ENCODE data around the gene MAPKAP1.
"Not testable (repeated sequence)": the region's sequence is repeated elsewhere in the genome, so short reads cannot be mapped to it uniquely, and the experiment has no call there.

The MAPKAP1 gene

DNA sequence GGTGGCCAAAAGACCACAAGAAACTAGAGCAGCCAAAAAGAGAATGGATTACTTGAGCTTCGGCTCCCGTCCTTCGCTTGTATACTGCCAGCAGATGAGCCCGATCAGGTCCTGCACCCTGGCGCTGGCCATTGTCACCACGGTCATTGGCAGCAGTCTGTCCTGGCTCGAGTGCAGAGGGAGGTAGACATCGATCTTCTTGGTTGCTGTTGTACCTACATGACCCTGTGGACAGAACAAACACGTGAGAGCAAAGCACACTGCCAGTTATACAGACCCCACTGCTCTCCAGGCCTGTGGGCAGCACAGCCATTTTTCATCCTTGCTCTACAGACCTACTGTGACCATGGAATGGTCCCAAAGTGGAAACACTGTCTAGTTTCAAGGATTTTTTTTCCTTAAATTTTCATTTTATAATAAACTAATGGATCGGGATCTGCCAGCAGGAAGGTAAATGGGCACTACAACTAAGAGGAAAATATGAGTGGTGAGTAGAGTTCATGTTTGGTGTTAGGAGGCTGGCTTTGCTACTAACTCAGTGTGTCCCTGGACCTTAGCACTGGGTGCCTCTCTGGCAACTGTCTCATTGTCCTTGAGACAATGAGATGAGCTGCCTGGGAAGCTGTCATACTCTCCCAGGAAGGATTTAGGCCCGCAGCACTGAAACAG, 121.4 kb downstream of the MAPKAP1 start:
- DNase-seq: no peak
- in situ Hi-C loops (cut with MboI; ENCODE audit: low pct_unique_long_range_greater_than_20kb, low sequenced_read_pairs): no loop called here

DNA sequence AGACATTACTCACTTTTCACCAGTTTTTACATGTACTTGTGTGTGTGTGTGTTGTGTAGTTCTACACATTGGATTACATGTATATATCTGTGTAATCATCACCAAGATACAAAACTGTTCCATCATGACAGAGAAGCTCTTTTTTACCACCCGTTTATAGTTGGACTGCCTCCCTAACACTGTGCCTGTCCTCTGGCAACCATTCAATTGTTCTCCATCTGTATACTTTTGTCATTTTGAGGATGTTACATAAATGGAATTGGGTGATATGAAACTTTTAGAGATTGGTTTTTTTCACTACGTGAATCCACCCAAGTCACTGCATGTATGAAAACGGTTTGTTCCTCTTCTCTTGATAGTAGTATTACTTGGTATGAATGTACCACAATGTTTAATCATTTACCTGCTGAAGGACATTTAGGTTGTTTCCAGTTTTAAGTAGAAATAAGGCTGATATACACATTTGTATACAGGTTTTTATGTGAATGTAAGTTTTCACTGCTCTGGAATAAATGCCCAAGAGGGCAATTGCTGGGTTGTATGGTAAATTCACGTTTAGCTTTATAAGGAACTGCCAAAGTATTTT, 126.2 kb downstream of the MAPKAP1 start:
- no peak for DNase-seq
- in situ Hi-C loops (cut with MboI; ENCODE audit: low pct_unique_long_range_greater_than_20kb, low sequenced_read_pairs): no loop called here

GRCh38 chr9:125579030-125579932, 127.7 kb downstream of the MAPKAP1 start:
- no peak for DNase-seq
- in situ Hi-C loops (cut with MboI; ENCODE audit: low pct_unique_long_range_greater_than_20kb, low sequenced_read_pairs): no loop called here

- in situ Hi-C loops (cut with MboI; ENCODE audit: low pct_unique_long_range_greater_than_20kb, low sequenced_read_pairs): no loop called here
- no peak for DNase-seq
Measured at GRCh38 chr9:125574126-125574877, 132.7 kb downstream of the MAPKAP1 start.

DNA sequence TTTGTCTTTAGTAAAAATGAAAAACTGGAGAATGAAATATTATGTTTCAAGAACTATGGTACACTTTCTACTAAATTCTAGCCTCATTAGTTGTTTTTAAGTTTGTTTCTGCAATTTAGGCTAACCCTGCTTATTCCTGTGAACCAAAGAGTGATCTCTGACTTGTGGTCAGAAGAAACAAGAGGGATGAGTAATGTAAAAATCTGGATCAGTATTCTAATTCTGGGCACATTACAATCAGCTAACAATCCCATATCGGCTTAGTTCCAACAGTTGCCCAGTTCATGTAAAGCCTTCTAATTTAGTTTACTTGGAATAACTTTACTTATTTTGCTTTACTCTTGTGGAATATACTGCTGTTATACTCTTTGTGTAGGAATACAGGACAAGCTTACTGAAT, 134.5 kb downstream of the MAPKAP1 start:
- in situ Hi-C loops (cut with MboI; ENCODE audit: low pct_unique_long_range_greater_than_20kb, low sequenced_read_pairs): not testable (repeated sequence)

GRCh38 chr9:125571824-125572223, 135.2 kb downstream of the MAPKAP1 start:
- DNase-seq; in situ Hi-C loops (cut with MboI; ENCODE audit: low pct_unique_long_range_greater_than_20kb, low sequenced_read_pairs): not testable (repeated sequence)

More for the DNA sequence above, 134.5 kb downstream of the MAPKAP1 start:
- not testable (repeated sequence) for DNase-seq

GRCh38 chr9:125570246-125570645, 136.8 kb downstream of the MAPKAP1 start:
- in situ Hi-C loops (cut with MboI; ENCODE audit: low pct_unique_long_range_greater_than_20kb, low sequenced_read_pairs): no loop called here

DNA sequence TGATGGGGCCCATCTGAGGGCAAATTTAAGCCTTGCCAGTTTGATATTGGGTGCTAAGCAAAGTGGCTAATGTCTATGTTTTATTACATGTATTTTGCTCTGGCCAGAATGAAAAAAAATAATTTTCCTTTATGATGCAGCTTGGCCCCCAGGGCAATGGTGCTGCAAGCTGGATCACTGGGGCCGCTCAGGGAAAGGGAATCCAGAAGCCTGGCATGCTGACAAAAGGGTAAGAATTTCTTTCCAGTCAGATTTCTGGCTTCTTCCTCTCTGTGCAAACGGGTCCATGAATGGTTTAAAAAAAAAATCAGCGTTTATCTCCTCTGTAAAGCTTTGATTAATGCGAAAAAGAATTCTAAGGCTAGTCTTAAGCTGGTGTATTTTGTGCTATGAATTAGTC, 138.4 kb downstream of the MAPKAP1 start:
- in situ Hi-C loops (cut with MboI; ENCODE audit: low pct_unique_long_range_greater_than_20kb, low sequenced_read_pairs): no loop called here
- DNase-seq: no peak

More at GRCh38 chr9:125570246-125570645, 136.8 kb downstream of the MAPKAP1 start:
- DNase-seq: no peak

- DNase-seq; in situ Hi-C loops (cut with MboI; ENCODE audit: low pct_unique_long_range_greater_than_20kb, low sequenced_read_pairs): not testable (repeated sequence)
Measured at GRCh38 chr9:125566051-125566450, 141.0 kb downstream of the MAPKAP1 start.

- in situ Hi-C loops (cut with MboI; ENCODE audit: low pct_unique_long_range_greater_than_20kb, low sequenced_read_pairs): no loop called here
- no peak for DNase-seq
Measured at GRCh38 chr9:125565126-125565525, 141.9 kb downstream of the MAPKAP1 start.

GRCh38 chr9:125564631-125565030, 142.4 kb downstream of the MAPKAP1 start:
- in situ Hi-C loops (cut with MboI; ENCODE audit: low pct_unique_long_range_greater_than_20kb, low sequenced_read_pairs): no loop called here
- no peak for DNase-seq

DNA sequence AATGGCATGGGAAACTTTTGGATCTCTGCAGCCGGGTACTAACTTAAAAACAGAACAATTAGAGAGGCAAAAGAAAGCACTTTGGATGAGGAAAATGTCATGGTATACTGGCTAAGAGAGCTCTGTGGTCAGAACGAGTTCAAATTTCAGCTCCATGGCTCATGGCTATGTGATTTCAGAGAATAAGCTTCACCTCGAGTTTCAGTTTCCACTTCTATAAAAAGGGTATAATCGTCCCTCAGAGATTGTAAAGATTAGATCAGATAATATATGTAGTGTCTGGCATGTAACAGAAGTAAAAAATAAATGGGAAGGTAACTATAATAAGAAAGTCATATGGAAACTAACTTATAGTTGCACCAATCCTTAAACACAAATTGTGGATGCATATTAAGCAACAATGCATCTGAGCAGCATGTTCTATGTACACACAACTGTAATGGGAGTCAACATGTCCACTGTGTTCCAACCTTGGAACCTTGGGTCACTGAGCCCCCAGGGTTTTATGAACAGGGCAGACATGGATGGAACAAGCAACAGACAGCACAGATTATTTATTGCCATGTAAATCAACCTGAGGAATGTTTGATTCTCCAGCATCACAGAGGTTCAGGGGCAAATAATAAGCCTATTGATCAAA, 145.4 kb downstream of the MAPKAP1 start:
- no peak for DNase-seq
- in situ Hi-C loops (cut with MboI; ENCODE audit: low pct_unique_long_range_greater_than_20kb, low sequenced_read_pairs): no loop called here

GRCh38 chr9:125559894-125560293, 147.1 kb downstream of the MAPKAP1 start:
- in situ Hi-C loops (cut with MboI; ENCODE audit: low pct_unique_long_range_greater_than_20kb, low sequenced_read_pairs): no loop called here
- DNase-seq: no peak

DNA sequence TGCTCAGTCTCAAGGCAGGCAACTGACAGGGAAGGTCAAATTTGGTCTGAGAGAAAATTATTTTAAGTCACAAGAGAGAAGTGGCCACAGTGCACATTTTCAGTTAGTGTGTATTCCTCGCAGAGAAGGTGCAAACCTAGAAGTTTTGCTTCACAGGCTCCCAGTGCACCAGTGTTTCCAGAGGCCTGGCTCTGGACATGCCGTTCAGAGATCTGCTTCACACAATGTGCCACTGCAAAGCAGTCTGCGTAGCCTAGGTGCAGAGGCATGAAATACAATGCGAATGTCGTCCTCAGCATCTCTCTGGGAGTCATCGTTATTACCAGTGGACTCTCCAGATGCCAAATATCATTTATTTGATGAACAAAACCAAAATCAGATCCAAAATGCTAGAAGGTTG, 147.8 kb downstream of the MAPKAP1 start:
- in situ Hi-C loops (cut with MboI; ENCODE audit: low pct_unique_long_range_greater_than_20kb, low sequenced_read_pairs): no loop called here
- no peak for DNase-seq

- in situ Hi-C loops (cut with MboI; ENCODE audit: low pct_unique_long_range_greater_than_20kb, low sequenced_read_pairs): no loop called here
- peak; percentile 78 for DNase-seq
Measured at GRCh38 chr9:125558453-125559092, 148.4 kb downstream of the MAPKAP1 start.

DNA sequence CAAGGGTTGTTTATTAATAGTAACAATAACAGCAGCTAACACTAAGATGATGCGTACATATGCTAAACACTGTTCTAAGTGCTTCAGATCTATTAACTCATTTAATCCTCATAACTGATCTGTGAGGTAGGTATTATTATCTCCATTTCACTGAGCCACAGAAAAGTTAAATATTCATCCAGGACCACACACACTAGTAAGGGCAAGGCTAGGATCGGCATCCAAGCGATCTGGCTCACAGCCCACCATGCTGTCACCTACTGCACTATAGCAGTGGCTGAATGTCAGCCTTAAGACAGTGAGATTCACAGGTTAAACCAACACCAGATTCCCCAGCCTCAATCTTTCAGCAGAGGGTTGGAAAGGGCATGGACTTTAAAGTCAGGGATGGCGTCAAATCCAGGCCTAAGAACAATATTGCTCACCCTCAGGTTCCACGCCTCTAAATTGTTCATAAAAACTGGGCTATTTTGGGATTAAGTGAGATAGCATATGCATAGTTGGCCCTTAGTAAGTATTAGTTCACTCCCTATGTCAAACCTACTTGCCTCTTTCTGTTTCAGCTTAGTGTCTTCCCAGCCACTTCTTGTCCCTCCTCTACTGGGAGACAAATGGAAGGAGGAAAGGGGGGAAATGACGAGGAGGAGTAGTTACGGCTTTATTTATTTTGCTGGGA, 150.8 kb downstream of the MAPKAP1 start:
- in situ Hi-C loops (cut with MboI; ENCODE audit: low pct_unique_long_range_greater_than_20kb, low sequenced_read_pairs): no loop called here
- no peak for DNase-seq

- DNase-seq: no peak
- in situ Hi-C loops (cut with MboI; ENCODE audit: low pct_unique_long_range_greater_than_20kb, low sequenced_read_pairs): no loop called here
Measured at GRCh38 chr9:125554726-125555125, 152.3 kb downstream of the MAPKAP1 start.

DNA sequence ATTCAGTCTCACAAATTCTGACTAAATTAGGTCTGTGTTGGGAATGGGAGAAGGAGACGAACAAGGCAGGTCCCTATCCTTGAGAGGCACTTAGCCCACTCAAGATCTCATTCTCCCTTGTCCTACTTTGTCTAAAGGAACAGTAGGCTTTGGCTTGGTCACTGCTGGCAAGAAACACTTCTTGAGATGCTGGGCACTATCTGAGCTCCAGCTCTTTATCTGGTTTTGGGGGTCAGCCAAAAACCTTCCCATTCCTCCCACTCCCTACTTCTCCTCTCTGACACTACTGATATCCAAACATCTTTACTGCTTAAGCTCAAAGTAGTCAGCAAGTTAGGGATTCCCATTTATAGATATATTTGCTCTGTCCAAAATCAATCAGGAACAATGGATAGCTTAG, 155.2 kb downstream of the MAPKAP1 start:
- no peak for DNase-seq
- in situ Hi-C loops (cut with MboI; ENCODE audit: low pct_unique_long_range_greater_than_20kb, low sequenced_read_pairs): no loop called here
